ENCODE measurements around the gene ZNF354C.

DNA sequence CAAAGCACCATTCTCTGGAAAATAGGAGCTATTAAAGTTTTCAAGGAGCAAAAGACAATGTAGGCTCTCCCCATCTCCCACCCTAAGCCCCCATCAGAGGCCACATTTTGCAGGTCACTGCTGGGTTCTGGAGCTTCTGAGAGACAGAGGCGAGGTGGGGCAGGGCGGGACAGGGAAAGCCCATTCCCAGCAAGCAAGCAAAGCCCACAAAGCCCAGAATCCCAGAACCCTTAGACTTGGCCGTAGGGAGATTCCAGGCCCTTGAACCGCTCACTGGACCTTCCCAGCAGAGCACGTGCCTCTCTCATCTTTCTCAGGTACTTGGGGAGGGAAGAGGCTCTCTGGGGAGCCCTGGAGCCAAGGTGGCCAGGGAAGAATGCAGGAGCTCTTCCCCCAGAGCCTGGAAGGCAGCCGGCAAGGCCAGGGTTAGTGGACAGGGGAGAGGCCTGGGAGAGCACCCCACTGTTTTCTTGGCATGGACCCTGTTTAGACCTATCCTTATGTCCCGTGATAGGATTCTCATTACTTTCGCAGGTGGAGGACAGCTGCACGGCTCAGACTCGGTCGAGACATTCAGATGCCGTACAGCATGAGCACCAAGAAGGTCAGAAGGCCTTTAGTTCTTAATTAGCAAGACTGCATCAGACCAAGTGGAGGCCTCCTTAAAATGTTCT lies 52.4 kb downstream of the ZNF354C start:
- no peak for TF ChIP-seq RAD21 (conservative IDR thresholded peaks at IDR 0.05)
- TF ChIP-seq CTCF (IDR thresholded peaks at IDR 0.05; ENCODE audit: poor library complexity, severe bottlenecking) = no peak
- TF ChIP-seq REST (IDR thresholded peaks at IDR 0.05; ENCODE audit: borderline replicate concordance) = no peak
- TF ChIP-seq POLR2AphosphoS5 (IDR thresholded peaks at IDR 0.05) = no peak
- no peak for TF ChIP-seq TAF1 (IDR thresholded peaks at IDR 0.05; ENCODE audit: low read depth)
- TF ChIP-seq EZH2 (IDR thresholded peaks at IDR 0.05; ENCODE audit: borderline replicate concordance, insufficient read depth, low read length, poor library complexity, severe bottlenecking) = no peak
- no peak for TF ChIP-seq SMC3 (conservative IDR thresholded peaks at IDR 0.05; ENCODE audit: poor library complexity)
- TF ChIP-seq EP300 (conservative IDR thresholded peaks at IDR 0.05; ENCODE audit: poor library complexity, severe bottlenecking) = no peak
